ENCODE data around the gene CEACAM16. TPM values are rescaled to one million over a fixed set of nuclear protein-coding genes. Genes with fewer than 3 reads are reported as not detected.

CEACAM16 gene
- total RNA-seq, 2 donors from 2014 or later: 0.52 TPM; not detected in 1

GRCh38 chr19:44735011-44735410, 36.1 kb downstream of the CEACAM16 start:
- peak overlapping the region; percentile 8 for H3K27ac ChIP-seq
- H3K9me3 ChIP-seq: no peaks in the 10 kb centered on the region
- intact Hi-C loops (cut with DNase I): no loop called here
- no peak for DNase-seq
- no peaks in the 10 kb centered on the region for H3K36me3 ChIP-seq
- peak overlapping the region in 1 of 2 donors; percentile 0 for H3K9ac ChIP-seq (ENCODE audit: low read depth in 2 of 2, low read length in 2 of 2)
- H3K27me3 ChIP-seq: no peaks in the 10 kb centered on the region
- TF ChIP-seq CTCF (IDR thresholded peaks at IDR 0.05): no peak
- no peaks in the 10 kb centered on the region for H3K4me1 ChIP-seq
- no peak overlapping the region for H3K4me3 ChIP-seq

GRCh38 chr19:44737238-44738071, 38.5 kb downstream of the CEACAM16 start:
- no peak for TF ChIP-seq CTCF (IDR thresholded peaks at IDR 0.05)
- Histone ChIP-seq H3K4me3 (no peak overlapping the region), H3K36me3 (no peaks in the 10 kb centered on the region), H3K9ac (ENCODE audit: low read depth in 2 of 2, low read length in 2 of 2) (no peak overlapping the region), H3K9me3 (no peaks in the 10 kb centered on the region), H3K27me3 (no peaks in the 10 kb centered on the region), H3K27ac (no peak overlapping the region), H3K4me1 (peaks cover 18% of the 10 kb centered on the region)
- intact Hi-C loops (cut with DNase I): no loop called here
- no peak for DNase-seq

GRCh38 chr19:44738136-44738535, 39.2 kb downstream of the CEACAM16 start:
- intact Hi-C loops (cut with DNase I): no loop called here
- Histone ChIP-seq H3K36me3 (no peaks in the 10 kb centered on the region), H3K27ac (no peak overlapping the region), H3K4me1 (peaks cover 25% of the 10 kb centered on the region), H3K9ac (ENCODE audit: low read depth in 2 of 2, low read length in 2 of 2) (no peak overlapping the region), H3K9me3 (no peaks in the 10 kb centered on the region), H3K4me3 (no peak overlapping the region), H3K27me3 (no peaks in the 10 kb centered on the region)
- no peak for DNase-seq
- no peak for TF ChIP-seq CTCF (IDR thresholded peaks at IDR 0.05)

GRCh38 chr19:44738603-44739558, 39.9 kb downstream of the CEACAM16 start:
- Histone ChIP-seq H3K27me3 (no peaks in the 10 kb centered on the region), H3K9me3 (no peaks in the 10 kb centered on the region), H3K27ac (no peak overlapping the region), H3K4me1 (peaks cover 29% of the 10 kb centered on the region), H3K36me3 (no peaks in the 10 kb centered on the region), H3K9ac (ENCODE audit: low read depth in 2 of 2, low read length in 2 of 2) (peak overlapping the region in 1 of 2 donors; percentile 30), H3K4me3 (no peak overlapping the region)
- no peak for TF ChIP-seq CTCF (IDR thresholded peaks at IDR 0.05)
- intact Hi-C loops (cut with DNase I): no loop called here
- peak; percentile 68 for DNase-seq

GRCh38 chr19:44740351-44740824, 41.4 kb downstream of the CEACAM16 start:
- intact Hi-C loops (cut with DNase I): no loop called here
- H3K36me3 ChIP-seq: no peaks in the 10 kb centered on the region
- DNase-seq: peak; percentile 34
- no peak for TF ChIP-seq CTCF (IDR thresholded peaks at IDR 0.05)
- H3K4me3 ChIP-seq: no peak overlapping the region
- peak overlapping the region; percentile 24 to 46 for H3K9ac ChIP-seq (ENCODE audit: low read depth in 2 of 2, low read length in 2 of 2)
- H3K4me1 ChIP-seq: peaks cover 36% of the 10 kb centered on the region
- H3K27ac ChIP-seq: peak overlapping the region; percentile 99
- H3K27me3 ChIP-seq: no peaks in the 10 kb centered on the region
- no peaks in the 10 kb centered on the region for H3K9me3 ChIP-seq
